Loucy (cell line): ENCODE data around the gene MMS19.

Experiments
- CTCF ChIP-seq: fragments of 200-600 bp; sonication (generic); conservative IDR thresholded peaks from 2 replicates; pipeline ENCODE4 v1.5.1; 2014; ENCODE audit warnings: mild to moderate bottlenecking, antibody characterized with exemption, low read length
- EZH2phosphoT487 ChIP-seq: fragments of 200-600 bp; IDR thresholded peaks from 2 replicates; pipeline ENCODE4 v1.6.1; 2018; ENCODE audit warnings: antibody characterized with exemption, mild to moderate bottlenecking, moderate library complexity, borderline replicate concordance

- TF ChIP-seq CTCF, result no peak
- no peak for TF ChIP-seq EZH2phosphoT487
Observed at GRCh38 chr10:97509120-97509680, 11.0 kb upstream of the MMS19 start.
